NB4 (cell line): Measurements from ENCODE around the gene USB1.

Experiments used
- POLR2A ChIP-seq: IDR thresholded peaks from 2 replicates; pipeline ENCODE4 v1.6.1; 2011; ENCODE audit warnings: mild to moderate bottlenecking; ENCODE audit not compliant: insufficient read length; ENCODE audit errors: extremely low read depth
- TF ChIP-seq, protein P1 (sequence below): IDR thresholded peaks from one replicate; pipeline ENCODE4 v1.5.1; 2012; ENCODE audit warnings: low read depth, low read length

- TF ChIP-seq, protein P1, sequence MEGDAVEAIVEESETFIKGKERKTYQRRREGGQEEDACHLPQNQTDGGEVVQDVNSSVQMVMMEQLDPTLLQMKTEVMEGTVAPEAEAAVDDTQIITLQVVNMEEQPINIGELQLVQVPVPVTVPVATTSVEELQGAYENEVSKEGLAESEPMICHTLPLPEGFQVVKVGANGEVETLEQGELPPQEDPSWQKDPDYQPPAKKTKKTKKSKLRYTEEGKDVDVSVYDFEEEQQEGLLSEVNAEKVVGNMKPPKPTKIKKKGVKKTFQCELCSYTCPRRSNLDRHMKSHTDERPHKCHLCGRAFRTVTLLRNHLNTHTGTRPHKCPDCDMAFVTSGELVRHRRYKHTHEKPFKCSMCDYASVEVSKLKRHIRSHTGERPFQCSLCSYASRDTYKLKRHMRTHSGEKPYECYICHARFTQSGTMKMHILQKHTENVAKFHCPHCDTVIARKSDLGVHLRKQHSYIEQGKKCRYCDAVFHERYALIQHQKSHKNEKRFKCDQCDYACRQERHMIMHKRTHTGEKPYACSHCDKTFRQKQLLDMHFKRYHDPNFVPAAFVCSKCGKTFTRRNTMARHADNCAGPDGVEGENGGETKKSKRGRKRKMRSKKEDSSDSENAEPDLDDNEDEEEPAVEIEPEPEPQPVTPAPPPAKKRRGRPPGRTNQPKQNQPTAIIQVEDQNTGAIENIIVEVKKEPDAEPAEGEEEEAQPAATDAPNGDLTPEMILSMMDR, result peak; percentile 91
- TF ChIP-seq POLR2A, result no peak
Measured at GRCh38 chr16:58020628-58021521, 19.7 kb downstream of the USB1 start.
